CD4-positive, alpha-beta T cell treated with Interleukin-17A for 4 hours (primary cell): Measurements from ENCODE around the gene RALGAPB.

Experiments
- DNase-seq: peaks from one replicate; pipeline ENCODE4 v3.0.0-alpha.2; 2020; ENCODE audit warnings: mixed read lengths

RALGAPB gene

DNA sequence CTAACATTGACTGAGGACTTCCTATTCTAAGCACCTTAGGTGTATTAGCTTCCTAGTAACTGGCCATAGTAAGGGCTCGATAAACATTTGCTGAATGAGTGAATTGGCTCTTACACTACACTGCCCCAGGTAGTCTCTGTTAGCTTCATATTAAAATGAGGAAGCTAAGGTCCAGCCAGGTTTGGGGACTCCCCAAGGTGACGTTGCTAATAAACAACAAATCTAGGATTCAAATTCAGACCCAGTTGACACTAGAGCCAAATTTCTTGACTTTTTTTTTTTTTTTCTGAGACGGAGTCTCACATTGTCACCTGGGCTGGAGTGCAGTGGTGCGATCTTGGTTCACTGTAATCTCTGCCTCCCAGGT, 145.2 kb downstream of the RALGAPB start:
- no peak for DNase-seq

GRCh38 chr20:38620441-38620840, 147.8 kb downstream of the RALGAPB start:
- DNase-seq = no peak

- no peak for DNase-seq
Measured at GRCh38 chr20:38623061-38623460, 150.4 kb downstream of the RALGAPB start.

GRCh38 chr20:38624084-38624483, 151.4 kb downstream of the RALGAPB start:
- DNase-seq = no peak

GRCh38 chr20:38625896-38626295, 153.3 kb downstream of the RALGAPB start:
- DNase-seq = no peak

DNA sequence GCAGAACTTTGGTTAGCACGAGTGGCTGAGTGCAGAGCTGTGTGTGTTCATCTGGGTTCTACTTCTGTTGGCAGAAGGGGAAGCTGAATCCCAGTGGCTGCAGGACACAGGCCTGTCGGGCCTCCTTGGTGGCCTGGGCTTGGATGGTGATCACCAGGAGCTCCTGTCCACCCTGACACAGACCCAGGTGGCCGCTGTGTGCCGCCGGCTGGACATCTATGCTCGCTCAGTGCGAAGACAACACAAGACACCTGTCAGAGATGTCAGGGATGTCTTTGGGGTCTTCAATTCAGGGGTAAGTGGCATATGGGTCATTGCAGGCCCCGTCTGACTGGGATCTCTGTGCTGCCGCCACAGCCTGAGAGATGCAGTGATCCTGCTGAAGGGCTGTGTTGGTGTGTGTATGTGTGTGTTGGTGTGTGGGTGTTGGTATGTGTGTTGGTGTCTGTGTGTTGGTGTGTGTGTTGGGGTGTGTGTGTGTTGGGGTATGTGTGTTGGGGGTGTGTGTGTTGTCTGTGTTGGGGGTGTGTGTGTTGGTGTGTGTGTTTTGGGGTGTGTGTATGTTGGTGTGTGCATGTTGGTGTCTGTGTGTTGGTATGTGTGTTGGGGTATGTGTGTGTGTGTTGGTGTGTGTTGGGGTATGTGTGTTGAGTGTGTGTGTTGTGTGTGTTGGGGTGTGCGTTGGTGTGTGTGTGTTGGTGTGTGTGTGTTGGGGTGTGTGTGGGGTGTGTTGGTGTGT, 154.4 kb downstream of the RALGAPB start:
- DNase-seq = no peak
